ENCODE results near the gene AGO3.

The AGO3 gene

GRCh38 chr1:36085686-36086526, 155.0 kb downstream of the AGO3 start:
- no peaks in the 10 kb centered on the region for H3F3A ChIP-seq (ENCODE audit: insufficient read depth, low read length)
- H3K27ac ChIP-seq (ENCODE audit: low read depth, low read length, poor library complexity, severe bottlenecking): no peak overlapping the region
- peaks cover 4% of the 10 kb centered on the region; the same call in 1 of the 2 replicates for H3K36me3 ChIP-seq (ENCODE audit: insufficient read depth, low read length)
- H3K9me2 ChIP-seq (ENCODE audit: low read depth, low read length): no peaks in the 10 kb centered on the region
- no peak overlapping the region for H3K4me2 ChIP-seq (ENCODE audit: low read length)
- TF ChIP-seq CTCF (IDR thresholded peaks at IDR 0.05; ENCODE audit: low read length): no peak
- TF ChIP-seq EZH2 (IDR thresholded peaks at IDR 0.05; ENCODE audit: borderline replicate concordance, low read length): no peak
- peaks cover 27% of the 10 kb centered on the region for H3K4me1 ChIP-seq (ENCODE audit: insufficient read depth, low read length, severe bottlenecking)
- H2AFZ ChIP-seq (ENCODE audit: low read length): no peak overlapping the region
- no peaks in the 10 kb centered on the region for H3K9me3 ChIP-seq (ENCODE audit: low read length)
- no peak overlapping the region for H3K4me3 ChIP-seq (ENCODE audit: low read depth, low read length, poor library complexity, severe bottlenecking)
- no peaks in the 10 kb centered on the region for H4K20me1 ChIP-seq (ENCODE audit: insufficient read depth, low read length)
- no peaks in the 10 kb centered on the region for H3K79me2 ChIP-seq (ENCODE audit: insufficient read depth, low read length)
- H3K27me3 ChIP-seq (ENCODE audit: insufficient read depth, low read length): peaks cover 5% of the 10 kb centered on the region; the same call in 1 of the 2 replicates
- no peak overlapping the region for H3K9ac ChIP-seq (ENCODE audit: low read length)

- peaks cover 5% of the 10 kb centered on the region; the same call in 1 of the 2 replicates for H3K27me3 ChIP-seq (ENCODE audit: insufficient read depth, low read length)
- H3K4me2 ChIP-seq (ENCODE audit: low read length): no peak overlapping the region
- TF ChIP-seq CTCF (IDR thresholded peaks at IDR 0.05; ENCODE audit: low read length) (no peak), EZH2 (IDR thresholded peaks at IDR 0.05; ENCODE audit: borderline replicate concordance, low read length) (no peak)
- H3K4me3 ChIP-seq (ENCODE audit: low read depth, low read length, poor library complexity, severe bottlenecking): no peak overlapping the region
- no peaks in the 10 kb centered on the region for H3K9me2 ChIP-seq (ENCODE audit: low read depth, low read length)
- no peaks in the 10 kb centered on the region for H3F3A ChIP-seq (ENCODE audit: insufficient read depth, low read length)
- no peak overlapping the region for H2AFZ ChIP-seq (ENCODE audit: low read length)
- no peak overlapping the region for H3K27ac ChIP-seq (ENCODE audit: low read depth, low read length, poor library complexity, severe bottlenecking)
- no peaks in the 10 kb centered on the region for H3K79me2 ChIP-seq (ENCODE audit: insufficient read depth, low read length)
- no peaks in the 10 kb centered on the region for H4K20me1 ChIP-seq (ENCODE audit: insufficient read depth, low read length)
- no peaks in the 10 kb centered on the region for H3K9me3 ChIP-seq (ENCODE audit: low read length)
- peaks cover 27% of the 10 kb centered on the region for H3K4me1 ChIP-seq (ENCODE audit: insufficient read depth, low read length, severe bottlenecking)
- peaks cover 10% of the 10 kb centered on the region; the same call in 1 of the 2 replicates for H3K36me3 ChIP-seq (ENCODE audit: insufficient read depth, low read length)
- no peak overlapping the region for H3K9ac ChIP-seq (ENCODE audit: low read length)
Measured at GRCh38 chr1:36086529-36087232, 155.8 kb downstream of the AGO3 start.

- Histone ChIP-seq H3K36me3 (ENCODE audit: insufficient read depth, low read length) (peaks cover 18% of the 10 kb centered on the region), H3K27me3 (ENCODE audit: insufficient read depth, low read length) (peaks cover 5% of the 10 kb centered on the region; the same call in 1 of the 2 replicates), H4K20me1 (ENCODE audit: insufficient read depth, low read length) (no peaks in the 10 kb centered on the region), H3K4me2 (ENCODE audit: low read length) (peak overlapping the region; percentile 71; the same call in 1 of the 2 replicates), H3K79me2 (ENCODE audit: insufficient read depth, low read length) (no peaks in the 10 kb centered on the region), H3K27ac (ENCODE audit: low read depth, low read length, poor library complexity, severe bottlenecking) (no peak overlapping the region), H3K9ac (ENCODE audit: low read length) (no peak overlapping the region), H3K4me1 (ENCODE audit: insufficient read depth, low read length, severe bottlenecking) (peaks cover 27% of the 10 kb centered on the region), H2AFZ (ENCODE audit: low read length) (no peak overlapping the region), H3K4me3 (ENCODE audit: low read depth, low read length, poor library complexity, severe bottlenecking) (no peak overlapping the region), H3F3A (ENCODE audit: insufficient read depth, low read length) (no peaks in the 10 kb centered on the region), H3K9me3 (ENCODE audit: low read length) (no peaks in the 10 kb centered on the region), H3K9me2 (ENCODE audit: low read depth, low read length) (no peaks in the 10 kb centered on the region)
- TF ChIP-seq CTCF (IDR thresholded peaks at IDR 0.05; ENCODE audit: low read length) (peak; percentile 25; the same call in 1 of the 2 replicates), EZH2 (IDR thresholded peaks at IDR 0.05; ENCODE audit: borderline replicate concordance, low read length) (no peak)
Measured at GRCh38 chr1:36087233-36088123, 156.6 kb downstream of the AGO3 start.
